ENCODE measurements around the gene TCEA2.

Gene TCEA2

DNA sequence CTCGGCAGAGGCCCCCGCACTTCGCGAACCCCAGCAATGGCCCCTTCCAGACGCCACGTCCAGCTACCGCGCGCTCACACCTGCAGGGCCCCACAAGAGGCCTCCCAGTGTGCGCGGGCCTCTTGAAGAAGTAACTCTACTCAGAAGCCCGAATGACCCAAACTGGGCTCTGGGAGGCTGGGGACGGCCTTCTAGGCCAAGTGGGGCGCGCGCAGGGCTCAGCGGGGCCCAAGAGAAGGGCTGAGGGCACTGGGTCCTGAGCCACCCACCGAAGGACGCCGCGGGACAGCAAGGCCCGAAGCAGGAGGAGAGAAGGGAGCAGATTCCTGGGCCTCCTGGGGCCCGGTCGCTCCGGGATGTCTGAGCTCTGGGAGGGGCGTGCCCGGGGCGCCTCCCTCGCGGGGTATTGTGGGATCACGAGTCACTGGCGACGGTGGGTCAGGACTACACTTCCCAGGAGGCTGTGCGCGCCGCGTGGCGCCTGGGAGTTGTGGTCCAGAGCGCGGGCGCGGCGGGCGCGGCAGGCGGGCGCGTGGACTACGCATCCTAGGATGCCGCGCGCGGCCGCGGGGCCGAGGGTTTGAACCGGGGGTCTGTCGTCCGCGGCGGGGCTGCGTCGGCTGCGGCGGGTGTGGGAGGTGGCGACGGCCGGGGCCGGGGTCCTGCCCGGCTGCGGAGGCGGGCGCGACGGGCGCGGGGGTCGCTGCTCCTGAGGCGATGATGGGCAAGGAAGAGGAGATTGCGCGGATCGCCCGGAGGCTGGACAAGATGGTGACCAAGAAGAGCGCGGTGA, at the start of gene TCEA2:
TCEA2 (plus strand) TSS at position 603 of the 793 bp plus-strand sequence; CDS start at position 718, 115 bp downstream.
- TF ChIP-seq GATA1 (IDR thresholded peaks at IDR 0.05; ENCODE audit: low read depth, low read length) (no peak), POLR2A (IDR thresholded peaks at IDR 0.05; ENCODE audit: low read length) (peak; percentile 55)
- peak; percentile 93 to 95 for DNase-seq

- no peak for DNase-seq
- TF ChIP-seq POLR2A (IDR thresholded peaks at IDR 0.05; ENCODE audit: low read length): no peak
- no peak for TF ChIP-seq GATA1 (IDR thresholded peaks at IDR 0.05; ENCODE audit: low read depth, low read length)
Measured at GRCh38 chr20:64015635-64016034, 47.4 kb upstream of the TCEA2 start.

DNA sequence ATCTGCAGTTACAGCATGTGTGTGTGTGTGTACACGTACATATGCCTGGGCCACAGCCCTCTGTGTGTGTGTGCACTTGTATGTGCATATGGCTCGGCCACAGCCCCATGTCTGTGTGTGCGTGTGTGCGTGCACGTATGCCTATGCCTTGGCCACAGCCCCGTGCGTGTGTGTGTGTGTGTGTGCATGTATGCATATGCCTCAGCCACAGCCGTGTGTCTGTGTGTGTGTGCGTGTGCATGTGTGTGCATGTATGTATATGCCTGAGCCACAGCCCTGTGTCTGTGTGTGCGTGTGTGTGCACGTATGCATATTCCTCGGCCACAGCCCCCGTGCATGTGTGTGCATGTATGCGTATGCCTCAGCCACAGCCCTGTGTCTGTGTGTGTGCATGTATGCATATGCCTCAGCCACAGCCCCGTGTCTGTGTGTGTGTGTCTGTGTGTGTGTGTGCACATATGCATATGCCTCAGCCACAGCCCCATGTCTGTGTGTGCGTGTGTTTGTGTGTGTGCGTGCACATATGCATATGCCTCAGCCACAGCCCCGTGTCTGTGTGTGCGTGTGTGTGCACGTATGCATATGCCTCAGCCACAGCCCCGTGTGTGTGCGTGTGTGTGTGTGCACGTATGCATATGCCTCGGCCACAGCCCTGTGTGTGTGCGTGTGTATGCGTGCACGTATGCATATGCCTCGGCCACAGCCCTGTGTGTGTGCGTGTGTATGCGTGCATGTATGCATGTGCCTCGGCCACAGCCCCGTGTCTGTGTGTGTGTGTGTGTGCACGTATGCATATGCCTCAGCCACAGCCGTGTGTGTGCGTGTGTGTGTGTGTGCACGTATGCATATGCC, 41.6 kb upstream of the TCEA2 start:
- TF ChIP-seq POLR2A (IDR thresholded peaks at IDR 0.05; ENCODE audit: low read length) (no peak), GATA1 (IDR thresholded peaks at IDR 0.05; ENCODE audit: low read depth, low read length) (no peak)
- no peak for DNase-seq

DNA sequence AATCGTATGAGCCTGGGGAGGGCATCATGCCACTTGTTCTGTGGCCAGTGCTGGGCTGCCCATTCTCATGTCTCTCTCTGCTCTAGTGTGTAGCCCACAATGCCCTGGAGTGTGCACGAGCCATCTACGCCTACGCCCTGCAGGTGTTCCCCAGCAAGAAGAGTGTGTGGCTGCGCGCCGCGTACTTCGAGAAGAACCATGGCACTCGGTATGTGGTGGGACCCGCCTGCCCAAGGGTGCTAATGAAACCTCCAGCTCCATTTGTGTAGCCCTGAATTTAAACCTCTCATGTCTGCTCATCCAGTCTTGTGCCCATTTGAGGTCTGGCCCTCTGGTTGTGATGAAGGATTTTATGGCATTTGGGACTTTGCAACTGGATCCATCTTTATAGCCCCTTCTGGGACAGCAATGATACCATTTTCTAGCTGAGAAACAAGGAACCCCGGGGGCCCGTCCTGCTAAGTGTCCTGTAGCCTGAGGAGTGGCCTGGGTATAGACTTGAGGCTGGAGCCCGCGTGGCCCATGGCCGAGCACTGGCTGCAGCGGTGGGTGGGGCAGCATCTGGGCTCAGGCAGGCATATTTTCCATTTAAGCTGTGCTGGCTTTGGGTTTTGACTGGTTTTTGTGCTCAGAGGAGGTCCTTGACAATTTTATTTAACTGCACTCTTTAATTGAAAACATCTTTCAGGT, 40.2 kb upstream of the TCEA2 start:
- no peak for DNase-seq

DNA sequence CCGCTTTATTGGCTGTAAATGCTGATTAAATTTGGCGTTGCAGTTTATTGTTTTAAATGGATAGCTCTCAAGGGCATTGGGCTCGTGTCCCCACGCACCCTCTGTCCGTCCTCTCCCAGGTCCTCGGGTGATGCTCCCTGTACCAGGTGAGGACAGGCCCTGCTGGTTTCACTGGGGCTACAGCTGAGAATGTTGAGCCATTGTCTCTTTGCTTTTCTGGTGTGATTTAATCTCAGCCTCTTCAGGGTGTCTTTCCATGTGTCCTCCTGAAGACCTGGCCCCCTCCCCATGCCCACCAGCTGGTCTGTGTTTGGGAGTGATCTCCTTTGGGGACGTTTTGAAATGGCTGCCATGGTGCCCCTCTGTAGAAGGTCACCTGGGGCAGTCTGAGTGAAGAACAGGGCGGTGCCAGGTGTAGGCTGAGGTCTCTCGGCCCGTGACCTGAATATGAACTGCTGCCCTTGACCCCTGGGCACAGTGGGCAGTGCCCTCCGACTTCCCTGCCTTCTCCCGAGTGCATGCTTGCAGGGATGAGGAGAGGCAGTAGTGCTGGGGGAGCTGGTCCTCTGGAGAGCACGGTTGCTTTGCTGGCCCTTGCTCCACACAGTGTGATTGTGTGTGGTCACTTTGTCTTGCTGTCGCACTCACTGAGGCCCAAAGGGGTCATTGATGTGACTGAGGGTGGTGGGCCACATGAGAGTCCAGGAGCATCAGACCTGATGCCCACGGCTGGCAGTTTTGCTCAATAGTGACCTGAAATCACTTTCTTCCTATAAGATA, 39.4 kb upstream of the TCEA2 start:
- DNase-seq: no peak
- TF ChIP-seq POLR2A (IDR thresholded peaks at IDR 0.05; ENCODE audit: low read length): no peak
- TF ChIP-seq GATA1 (IDR thresholded peaks at IDR 0.05; ENCODE audit: low read depth, low read length): no peak

More for the DNA sequence above, 40.2 kb upstream of the TCEA2 start:
- TF ChIP-seq GATA1 (IDR thresholded peaks at IDR 0.05; ENCODE audit: low read depth, low read length): no peak
- no peak for TF ChIP-seq POLR2A (IDR thresholded peaks at IDR 0.05; ENCODE audit: low read length)

DNA sequence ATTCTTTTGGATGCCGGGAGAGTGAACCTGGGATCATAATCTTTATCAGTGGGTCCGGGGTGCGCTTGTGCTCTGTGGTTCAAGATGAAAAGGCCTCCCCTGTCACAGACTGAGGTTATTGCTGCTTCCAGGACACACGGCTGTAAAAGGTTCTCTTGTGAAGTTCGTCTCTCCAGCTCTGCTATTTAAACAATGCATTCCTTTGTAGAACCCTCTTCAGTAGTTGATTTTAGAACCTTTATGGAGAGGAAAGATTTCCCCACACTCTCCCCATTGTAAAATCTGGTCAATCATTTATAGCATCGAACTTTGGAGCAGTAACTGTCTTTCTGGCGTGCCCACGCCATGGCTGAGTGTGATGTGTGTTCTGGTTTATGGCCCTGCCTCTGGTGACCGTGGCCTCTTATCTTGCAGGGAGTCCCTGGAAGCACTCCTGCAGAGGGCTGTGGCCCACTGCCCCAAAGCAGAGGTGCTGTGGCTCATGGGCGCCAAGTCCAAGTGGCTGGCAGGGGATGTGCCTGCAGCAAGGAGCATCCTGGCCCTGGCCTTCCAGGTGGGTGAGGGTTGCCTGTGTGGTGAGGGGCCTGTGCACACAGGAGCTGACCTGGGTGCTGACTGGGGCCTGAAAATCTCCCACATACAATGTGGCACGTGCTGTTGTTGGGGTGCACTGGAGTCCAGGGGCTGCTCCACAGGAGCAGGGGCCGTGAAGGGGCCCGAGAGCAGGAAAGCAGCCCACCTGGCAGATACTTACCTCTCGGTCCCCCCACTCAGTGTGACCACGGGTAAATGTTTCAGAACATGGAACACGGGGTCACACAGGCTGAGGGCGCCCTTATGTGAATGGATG, 38.6 kb upstream of the TCEA2 start:
- no peak for DNase-seq
- no peak for TF ChIP-seq POLR2A (IDR thresholded peaks at IDR 0.05; ENCODE audit: low read length)
- no peak for TF ChIP-seq GATA1 (IDR thresholded peaks at IDR 0.05; ENCODE audit: low read depth, low read length)

DNA sequence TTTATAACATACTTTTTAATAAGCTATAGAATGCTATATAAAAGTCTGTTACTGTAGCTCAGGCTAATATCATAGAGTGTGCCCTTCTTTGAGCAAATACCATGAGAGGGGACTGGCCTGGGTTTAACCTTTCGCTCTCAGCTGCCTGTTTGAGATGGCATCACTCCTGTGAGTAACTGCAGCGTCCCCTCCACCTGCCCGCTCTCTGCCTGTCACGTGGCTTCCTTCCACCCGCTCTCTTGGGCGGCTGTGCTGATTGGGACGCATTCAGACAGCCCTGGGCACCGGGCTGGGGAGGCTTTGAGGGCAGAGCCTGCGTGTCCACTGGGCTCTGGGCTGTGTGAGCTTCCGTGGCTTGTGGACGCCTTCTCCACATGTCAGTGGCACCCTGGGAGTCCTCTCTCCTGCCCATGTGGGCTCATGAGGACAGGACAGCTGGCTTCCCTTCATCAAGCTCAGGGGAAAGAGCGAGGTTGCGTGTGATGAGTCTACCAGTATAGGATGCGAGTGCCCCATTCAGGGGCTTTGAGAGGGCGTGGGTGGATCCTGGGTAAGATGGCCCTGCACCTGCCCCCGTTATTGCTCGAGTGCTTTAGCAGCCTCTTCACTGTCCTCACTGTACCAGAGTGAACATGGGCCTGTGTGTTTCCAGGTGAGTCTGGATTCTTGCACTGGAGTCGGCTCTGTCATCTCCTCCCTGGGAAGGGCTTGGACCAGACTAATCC, 37.7 kb upstream of the TCEA2 start:
- TF ChIP-seq GATA1 (IDR thresholded peaks at IDR 0.05; ENCODE audit: low read depth, low read length) (no peak), POLR2A (IDR thresholded peaks at IDR 0.05; ENCODE audit: low read length) (no peak)
- DNase-seq: no peak

GRCh38 chr20:64025826-64026412, 37.1 kb upstream of the TCEA2 start:
- DNase-seq: no peak
- TF ChIP-seq GATA1 (IDR thresholded peaks at IDR 0.05; ENCODE audit: low read depth, low read length): no peak
- TF ChIP-seq POLR2A (IDR thresholded peaks at IDR 0.05; ENCODE audit: low read length): no peak

GRCh38 chr20:64027981-64028685, 34.9 kb upstream of the TCEA2 start:
- TF ChIP-seq GATA1 (IDR thresholded peaks at IDR 0.05; ENCODE audit: low read depth, low read length) (no peak), POLR2A (IDR thresholded peaks at IDR 0.05; ENCODE audit: low read length) (no peak)
- no peak for DNase-seq

- TF ChIP-seq POLR2A (IDR thresholded peaks at IDR 0.05; ENCODE audit: low read length): no peak
- no peak for TF ChIP-seq GATA1 (IDR thresholded peaks at IDR 0.05; ENCODE audit: low read depth, low read length)
- DNase-seq: no peak
Measured at GRCh38 chr20:64029293-64030117, 33.5 kb upstream of the TCEA2 start.

Data from erythroblast (primary cell).